ENCODE data around the gene DOK6.

The DOK6 gene

GRCh38 chr18:69758458-69758857 is 357.8 kb downstream of the DOK6 start:
- no peak for DNase-seq

- DNase-seq, result no peak
Observed at GRCh38 chr18:69759046-69759445, 358.4 kb downstream of the DOK6 start.

DNA sequence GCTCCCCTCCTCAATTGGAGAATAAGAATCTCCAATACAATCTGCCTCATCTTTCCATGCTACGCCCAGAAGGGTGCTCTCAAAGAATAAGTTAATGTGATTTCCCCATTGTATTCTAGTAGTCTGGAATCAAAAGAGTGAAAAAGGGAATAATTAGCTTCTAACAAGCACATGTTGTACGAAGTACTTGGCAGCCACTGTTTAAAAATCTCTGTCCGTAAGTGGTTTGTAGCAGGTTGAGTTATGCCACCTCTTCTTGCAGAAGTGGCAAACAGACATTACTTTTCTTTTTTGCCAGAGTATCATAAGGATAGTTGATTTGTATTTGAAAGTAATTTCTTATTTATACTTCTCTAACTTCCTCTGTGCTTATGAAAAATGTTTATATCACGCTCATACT is 362.3 kb downstream of the DOK6 start:
- DNase-seq, result no peak

DNA sequence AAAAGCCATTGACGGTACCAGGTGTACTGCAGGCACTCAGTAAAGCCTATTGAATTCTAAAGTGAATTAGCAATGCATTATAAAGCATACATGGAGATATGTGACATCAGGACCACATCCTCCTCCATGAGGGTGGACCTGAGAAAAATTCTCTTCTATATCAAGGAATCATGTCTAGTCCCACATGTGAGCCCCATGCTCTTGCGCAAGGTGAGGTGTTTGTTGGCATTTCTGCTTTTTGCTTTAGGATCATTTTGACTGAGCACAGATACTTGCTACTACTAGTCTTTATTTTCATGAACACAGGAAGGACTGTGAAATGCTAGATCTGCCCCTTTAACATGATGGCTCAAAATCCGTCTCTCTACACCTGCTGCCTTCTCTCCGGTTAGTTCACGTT is 363.1 kb downstream of the DOK6 start:
- DNase-seq, result no peak

DNA sequence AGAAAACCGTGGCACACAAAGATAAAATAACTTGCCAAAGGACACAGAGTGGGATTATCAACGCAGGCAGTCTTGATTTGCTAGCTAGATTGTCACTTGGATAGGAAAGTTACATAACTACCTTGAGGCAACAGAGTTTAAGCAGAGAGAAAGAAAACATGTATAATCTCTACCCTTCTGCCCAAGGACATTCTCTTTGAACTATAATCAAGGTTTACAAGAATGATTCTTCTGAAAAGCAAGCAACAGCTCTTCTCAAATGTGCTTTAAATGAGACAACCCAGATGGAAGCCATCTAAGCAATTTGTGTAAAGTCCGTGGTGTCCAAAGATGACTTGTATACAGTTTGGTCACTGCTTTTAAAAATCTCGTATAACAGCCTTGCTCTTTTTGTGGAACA is 369.6 kb downstream of the DOK6 start:
- no peak for DNase-seq

GRCh38 chr18:69774831-69775230 is 374.1 kb downstream of the DOK6 start:
- no peak for DNase-seq

- no peak for DNase-seq
Observed at GRCh38 chr18:69777248-69777647, 376.6 kb downstream of the DOK6 start.

DNA sequence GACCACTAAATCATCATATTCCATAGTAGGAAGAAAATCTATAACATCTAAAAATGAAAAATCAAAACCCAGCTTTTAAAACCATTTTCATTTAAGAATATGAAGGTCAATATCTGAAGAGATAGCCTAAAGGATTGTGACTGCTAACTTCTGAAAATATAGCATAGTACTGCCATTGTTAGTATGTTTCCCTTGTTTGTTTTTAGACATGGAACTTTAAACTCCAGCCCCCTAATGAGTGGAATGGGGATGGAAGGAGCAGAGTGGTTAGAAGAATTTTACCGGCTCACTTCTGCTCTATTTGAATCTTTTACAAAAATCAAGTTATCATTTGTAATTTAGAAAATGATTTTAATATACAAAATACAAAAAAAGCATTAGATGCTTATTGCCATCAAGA is 378.0 kb downstream of the DOK6 start:
- DNase-seq, result no peak

DNA sequence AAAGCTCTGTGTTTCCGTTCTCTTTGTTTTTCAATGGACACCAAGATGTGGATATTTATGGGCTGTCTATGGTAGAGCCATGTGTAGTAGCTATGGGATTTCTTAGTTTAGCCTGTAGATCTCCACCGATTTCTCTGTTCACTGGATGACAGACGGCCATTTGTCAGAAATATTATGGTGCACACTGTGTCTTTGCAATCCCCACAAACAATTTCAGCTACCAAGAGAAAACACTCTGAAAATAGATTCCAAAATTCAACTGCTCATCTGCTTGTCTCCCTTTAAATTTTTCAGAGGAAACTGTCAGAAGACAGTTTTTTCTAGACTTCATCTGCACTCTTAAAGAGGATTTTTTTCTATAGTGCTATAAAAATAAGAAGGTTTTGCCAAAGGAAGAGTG is 380.2 kb downstream of the DOK6 start:
- DNase-seq, result no peak

DNA sequence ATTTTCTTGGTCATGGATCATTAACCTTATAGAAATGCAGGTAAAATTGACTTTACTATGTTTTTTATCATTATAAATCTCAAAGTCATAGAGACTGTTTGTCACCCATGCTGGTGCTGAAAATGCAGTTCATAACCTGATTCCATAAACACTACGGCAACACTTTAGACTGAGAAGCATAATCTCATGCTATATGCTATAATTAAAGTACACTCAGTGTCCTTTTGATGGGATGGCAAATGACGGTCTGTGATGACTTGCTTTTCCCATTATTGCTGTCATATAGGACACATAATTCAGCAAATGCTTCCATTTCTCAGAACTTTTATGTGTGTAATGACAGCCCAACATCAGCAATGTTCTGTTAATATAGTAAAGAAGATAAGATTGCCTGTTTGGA is 384.1 kb downstream of the DOK6 start:
- no peak for DNase-seq

DNA sequence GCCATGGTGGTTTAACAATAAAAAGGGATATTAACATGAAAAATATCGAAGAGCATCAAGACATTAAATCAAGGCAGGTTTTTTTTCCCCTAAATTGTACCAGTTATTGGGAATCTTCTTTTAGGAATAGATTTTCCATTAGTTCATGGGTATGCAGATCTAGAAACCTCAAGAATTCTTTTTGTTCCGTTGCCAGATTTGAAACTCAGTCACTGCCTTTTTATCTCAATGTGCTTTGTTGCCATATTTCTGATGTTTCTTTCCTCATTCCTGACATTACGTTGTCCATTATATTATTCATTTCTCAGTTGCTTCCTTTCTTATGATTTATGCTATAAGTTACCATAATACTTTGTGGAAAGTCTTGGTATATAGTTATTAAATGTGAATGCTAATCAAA is 384.8 kb downstream of the DOK6 start:
- no peak for DNase-seq

- DNase-seq, result no peak
Observed at GRCh38 chr18:69786427-69786826, 385.7 kb downstream of the DOK6 start.

GRCh38 chr18:69787825-69788547 is 387.3 kb downstream of the DOK6 start:
- DNase-seq, result no peak

- DNase-seq, result no peak
Observed at GRCh38 chr18:69789794-69790193, 389.1 kb downstream of the DOK6 start.

GRCh38 chr18:69790649-69791048 is 390.0 kb downstream of the DOK6 start:
- no peak for DNase-seq

DNA sequence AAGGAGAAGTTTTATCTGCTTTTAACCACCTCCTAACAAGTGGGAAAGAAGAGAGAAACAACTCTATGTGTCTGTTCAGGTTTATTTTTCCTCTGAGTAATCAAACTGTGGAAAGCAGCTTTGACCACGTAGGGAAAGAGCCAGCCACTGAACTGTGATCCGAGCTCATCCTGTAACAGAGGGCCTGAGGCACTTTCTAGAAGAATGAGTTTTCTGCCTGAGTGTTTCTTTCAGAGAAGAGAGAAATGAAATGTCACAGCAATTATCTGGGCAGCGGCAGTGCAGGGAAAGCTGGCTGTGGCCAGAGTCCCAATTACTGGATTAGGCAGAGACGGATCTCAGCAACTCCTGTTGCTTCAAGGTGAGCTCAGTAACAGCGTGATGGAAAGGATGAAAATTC is 395.1 kb downstream of the DOK6 start:
- no peak for DNase-seq

GRCh38 chr18:69804776-69805501 is 404.3 kb downstream of the DOK6 start:
- DNase-seq, result no peak

- no peak for DNase-seq
Observed at GRCh38 chr18:69808399-69808798, 407.7 kb downstream of the DOK6 start.

DNA sequence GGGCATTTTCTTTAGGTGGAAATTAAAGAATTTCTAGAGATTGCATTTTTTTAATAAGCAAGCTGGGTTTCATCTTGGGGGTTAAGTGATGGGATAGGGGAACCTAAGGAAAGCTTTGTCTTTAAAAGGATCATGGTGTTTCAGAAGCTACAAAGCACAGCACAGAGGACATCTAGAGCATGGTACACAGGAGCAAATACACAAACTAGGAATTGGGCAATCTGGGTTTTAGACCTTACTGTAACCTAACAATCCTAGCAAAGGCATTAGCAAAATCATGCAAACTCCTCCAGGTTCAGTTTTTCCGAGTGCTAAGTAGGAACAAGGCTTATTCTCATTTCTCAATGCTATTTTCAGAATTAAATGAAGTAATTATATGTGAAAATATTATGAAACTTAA is 412.9 kb downstream of the DOK6 start:
- no peak for DNase-seq

- no peak for DNase-seq
Observed at GRCh38 chr18:69814861-69815385, 414.2 kb downstream of the DOK6 start.

DNA sequence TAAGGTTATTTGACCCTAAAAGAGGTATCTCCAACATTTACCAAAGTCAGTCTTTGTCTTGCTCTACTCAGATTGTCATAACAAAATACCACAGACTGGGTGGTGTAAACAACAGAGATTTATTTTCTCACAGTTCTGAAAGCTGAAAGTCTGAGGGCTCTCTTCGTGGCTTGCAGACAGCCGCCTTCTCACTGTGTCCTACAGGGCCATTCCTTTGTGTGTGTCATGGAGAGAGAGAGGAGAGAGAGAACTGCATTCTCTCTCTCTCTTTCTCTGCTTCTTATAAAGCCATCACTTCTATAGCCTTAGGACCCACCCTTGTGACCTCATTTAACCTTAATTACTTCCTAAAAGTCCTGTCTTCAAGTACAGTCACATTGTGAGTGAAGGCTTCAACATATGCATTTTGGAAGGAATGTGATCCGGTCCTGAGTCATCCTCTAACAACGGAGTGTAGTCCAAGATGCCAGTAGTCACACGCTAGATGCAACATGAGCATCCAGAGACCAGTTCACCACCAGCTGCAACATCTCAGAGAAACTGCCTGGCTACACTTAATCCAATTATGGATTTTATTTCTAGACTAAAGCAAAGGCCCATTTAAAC is 416.8 kb downstream of the DOK6 start:
- DNase-seq, result no peak

DNA sequence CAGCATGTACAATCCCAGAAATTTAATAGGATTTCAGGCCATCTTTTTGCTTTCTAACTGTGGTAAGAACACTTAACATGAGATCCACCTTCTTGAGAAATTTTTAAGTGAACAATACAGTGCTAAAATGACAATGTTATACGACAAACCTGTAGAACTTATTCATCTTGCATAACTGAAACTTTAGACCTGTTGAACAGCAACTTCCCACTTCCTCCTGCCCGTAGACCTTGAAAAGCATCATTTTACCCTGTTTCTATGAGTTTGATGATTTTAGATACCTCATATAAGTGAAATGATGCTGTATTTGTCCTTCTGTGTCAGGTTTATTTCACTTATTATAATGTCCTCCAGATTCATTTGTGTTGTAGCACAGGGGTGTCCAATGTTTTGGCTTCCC is 418.8 kb downstream of the DOK6 start:
- DNase-seq, result no peak

GRCh38 chr18:69820538-69820937 is 419.9 kb downstream of the DOK6 start:
- no peak for DNase-seq

DNA sequence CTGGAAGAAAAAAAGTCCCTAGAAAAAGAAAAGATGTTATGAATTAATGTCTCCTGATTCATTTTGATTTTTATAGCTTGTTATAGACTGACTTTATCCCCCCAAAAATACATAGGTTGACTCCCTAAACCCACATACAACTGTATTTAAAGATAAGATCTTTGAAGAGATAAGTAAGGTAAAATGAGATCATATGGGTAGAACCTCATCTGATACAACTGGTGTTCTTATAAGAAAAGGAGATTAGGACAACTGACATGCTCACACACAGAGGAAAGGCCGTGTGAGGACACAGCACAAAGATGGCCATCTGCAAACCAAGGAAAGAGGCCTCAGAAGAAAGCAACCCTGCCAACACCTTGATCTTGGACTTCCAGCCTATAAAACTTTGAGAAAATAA is 429.5 kb downstream of the DOK6 start:
- no peak for DNase-seq
